H1 (cell line): ENCODE results near the gene CAPN8. TPM values are rescaled to one million over a fixed set of nuclear protein-coding genes. Genes with fewer than 3 reads are reported as not detected.

ENCODE experiments used
- CTCF ChIA-PET: fragments of 300-600 bp; sonication (Branson Sonifier 250); formaldehyde crosslinking; loops from one replicate; lab custom pipeline; 2021; ENCODE audit not compliant: partially characterized antibody; lab: Charles Lee
- POLR2A ChIA-PET: fragments of 300-600 bp; sonication (Branson Sonifier 250); formaldehyde crosslinking; loops from one replicate; lab custom pipeline; 2021; ENCODE audit warnings: inconsistent platforms; ENCODE audit not compliant: partially characterized antibody; lab: Charles Lee
- DNase-seq, 2 experiments: peaks; one replicate each; pipeline versions ENCODE4 v3.0.0 to v3.0.0-alpha.2; 2010 to 2022; ENCODE audit warnings: low spot score in 2 of 2, low read depth in 1 of 2, mixed read lengths in 1 of 2
- FAIRE-seq: peaks from 2 replicates; lab custom pipeline; 2011; peaks lifted over from hg19 to GRCh38; lab: Jason Lieb, UNC
- H2AFZ ChIP-seq: 2 replicates; pipeline ENCODE4 v1.8.1; 2012; ENCODE audit warnings: low read length, inconsistent platforms
- H2AK5ac ChIP-seq: 2 replicates; pipeline ENCODE4 v1.6.1; 2013; ENCODE audit warnings: low read depth, low read length
- H2BK120ac ChIP-seq: replicated peaks from 2 replicates; pipeline ENCODE3; 2013; ENCODE audit warnings: low read depth, low read length, inconsistent platforms
- H2BK12ac ChIP-seq: 2 replicates; pipeline ENCODE4 v1.6.1; 2013; ENCODE audit warnings: low read depth, low read length
- H2BK15ac ChIP-seq: 2 replicates; pipeline ENCODE4 v1.6.1; 2013; ENCODE audit warnings: low read length
- H2BK20ac ChIP-seq: 2 replicates; pipeline ENCODE4 v1.6.1; 2013; ENCODE audit warnings: low read length
- H2BK5ac ChIP-seq: 2 replicates; pipeline ENCODE4 v1.6.1; 2013; ENCODE audit warnings: low read depth, low read length
- H3K14ac ChIP-seq: 2 replicates; pipeline ENCODE4 v1.6.1; 2013; ENCODE audit warnings: inconsistent platforms; ENCODE audit not compliant: insufficient read length
- H3K18ac ChIP-seq: 2 replicates; pipeline ENCODE4 v1.6.1; 2013; ENCODE audit warnings: low read length; ENCODE audit errors: extremely low read depth
- H3K23ac ChIP-seq: 2 replicates; pipeline ENCODE4 v1.6.1; 2013; ENCODE audit warnings: inconsistent platforms; ENCODE audit not compliant: insufficient read length
- H3K23me2 ChIP-seq: 2 replicates; pipeline ENCODE4 v1.6.1; 2013; ENCODE audit warnings: low read depth, low read length
- H3K27ac ChIP-seq: 2 replicates; pipeline ENCODE4 v1.6.1; 2011; ENCODE audit warnings: low read depth, low read length, inconsistent platforms
- H3K27me3 ChIP-seq, 4 experiments: replicated peaks in 1 of 4; 1 replicate in 1 of 4; 2 replicates in 3 of 4; pipeline versions ENCODE4 v1.6.1 to v1.8.1; 2011 to 2013; ENCODE audit warnings: low read length in 3 of 4, mild to moderate bottlenecking in 3 of 4, inconsistent platforms in 2 of 4, mixed read lengths in 2 of 4, moderate library complexity in 1 of 4; ENCODE audit not compliant: control insufficient read depth in 3 of 4, insufficient read depth in 3 of 4; ENCODE audit errors: extremely low read depth in 1 of 4
- H3K36me3 ChIP-seq, 4 experiments: 2 replicates each; pipeline versions ENCODE4 v1.6.1 to v1.8.1; 2011 to 2013; ENCODE audit warnings: mild to moderate bottlenecking in 4 of 4, low read length in 3 of 4, moderate library complexity in 2 of 4, control low read depth in 1 of 4, inconsistent platforms in 1 of 4; ENCODE audit not compliant: insufficient read depth in 4 of 4, control insufficient read depth in 2 of 4
- H3K4ac ChIP-seq: replicated peaks from 2 replicates; pipeline ENCODE3; 2013; ENCODE audit warnings: low read length, low read depth, mixed read lengths, inconsistent platforms; ENCODE audit not compliant: insufficient read length
- H3K4me1 ChIP-seq, 4 experiments: replicated peaks in 1 of 4; 1 replicate in 1 of 4; 2 replicates in 3 of 4; pipeline versions ENCODE4 v1.6.1 to v1.8.1; 2011 to 2013; ENCODE audit warnings: low read length in 3 of 4, inconsistent platforms in 2 of 4, mixed read lengths in 1 of 4; ENCODE audit not compliant: insufficient read depth in 4 of 4, control insufficient read depth in 3 of 4
- H3K4me2 ChIP-seq, 2 experiments: 2 replicates each; pipeline versions ENCODE4 v1.6.1 to v1.8.1; 2011 to 2013; ENCODE audit warnings: low read depth in 2 of 2, low read length in 2 of 2, control low read depth in 1 of 2, inconsistent platforms in 1 of 2, mild to moderate bottlenecking in 1 of 2; ENCODE audit not compliant: insufficient read depth in 1 of 2
- H3K4me3 ChIP-seq, 4 experiments: fragments of 200-600, 300-600 bp in 1 of 4; sonication (generic), shearing (Covaris generic), sonication (Bioruptor Twin) in 1 of 4; 2 replicates each; pipeline versions ENCODE4 v1.5.1 to v1.8.1; 2011 to 2016; ENCODE audit warnings: low read length in 4 of 4, low read depth in 3 of 4, control low read depth in 2 of 4, inconsistent platforms in 2 of 4, mild to moderate bottlenecking in 2 of 4, mixed read lengths in 1 of 4, moderate library complexity in 1 of 4; ENCODE audit not compliant: insufficient read depth in 2 of 4; ENCODE audit errors: extremely low read depth in 1 of 4
- H3K56ac ChIP-seq: replicated peaks from 2 replicates; pipeline ENCODE3; 2013; ENCODE audit warnings: low read depth, mild to moderate bottlenecking, mixed read lengths, low read length, inconsistent platforms; ENCODE audit not compliant: insufficient read length
- H3K79me1 ChIP-seq: 2 replicates; pipeline ENCODE4 v1.6.1; 2013; ENCODE audit warnings: low read depth, low read length, control low read depth
- H3K79me2 ChIP-seq, 2 experiments: 2 replicates each; pipeline versions ENCODE4 v1.6.1 to v1.8.1; 2012 to 2013; ENCODE audit warnings: low read length in 2 of 2, mild to moderate bottlenecking in 2 of 2, inconsistent platforms in 1 of 2; ENCODE audit not compliant: insufficient read depth in 2 of 2, control insufficient read depth in 1 of 2
- H3K9ac ChIP-seq, 4 experiments: replicated peaks in 1 of 4; 1 replicate in 1 of 4; 2 replicates in 3 of 4; pipeline versions ENCODE4 v1.6.1 to v1.8.1; 2011 to 2013; ENCODE audit warnings: low read depth in 3 of 4, low read length in 3 of 4, control low read depth in 2 of 4, mild to moderate bottlenecking in 2 of 4, moderate library complexity in 2 of 4, inconsistent platforms in 1 of 4; ENCODE audit errors: extremely low read depth in 1 of 4
- H3K9me3 ChIP-seq, 2 experiments: 2 replicates each; pipeline versions ENCODE4 v1.6.1 to v1.8.1; 2012 to 2013; ENCODE audit warnings: mild to moderate bottlenecking in 2 of 2, moderate library complexity in 2 of 2, control low read depth in 1 of 2, inconsistent platforms in 1 of 2, low read depth in 1 of 2, low read length in 1 of 2, mixed read lengths in 1 of 2; ENCODE audit not compliant: insufficient read depth in 2 of 2
- H4K20me1 ChIP-seq, 2 experiments: replicated peaks in 1 of 2; 2 replicates each; pipeline versions ENCODE3 to v1.8.1; 2011 to 2013; ENCODE audit warnings: inconsistent platforms in 2 of 2, low read length in 2 of 2, mild to moderate bottlenecking in 1 of 2; ENCODE audit not compliant: insufficient read depth in 2 of 2, control insufficient read depth in 1 of 2
- H4K5ac ChIP-seq: 2 replicates; pipeline ENCODE4 v1.6.1; 2013; ENCODE audit warnings: low read length, low read depth, mixed read lengths, inconsistent platforms; ENCODE audit not compliant: insufficient read length
- H4K8ac ChIP-seq: 2 replicates; pipeline ENCODE4 v1.8.0; 2013; ENCODE audit warnings: mild to moderate bottlenecking, moderate library complexity, low read length, inconsistent platforms; ENCODE audit not compliant: insufficient read depth; ENCODE audit errors: extremely low read depth
- H4K91ac ChIP-seq: replicated peaks from 2 replicates; pipeline ENCODE3; 2013; ENCODE audit warnings: low read length, mixed read lengths, inconsistent platforms; ENCODE audit not compliant: insufficient read length
- POLR2A ChIP-seq, 2 experiments: IDR thresholded peaks; 1 replicate in 1 of 2; 2 replicates in 1 of 2; pipeline ENCODE4 v1.6.1; 2011; ENCODE audit warnings: low read depth in 2 of 2, low read length in 2 of 2, mild to moderate bottlenecking in 2 of 2; ENCODE audit errors: control extremely low read depth in 1 of 2
- SUZ12 ChIP-seq: fragments of 200-600 bp; sonication (generic); IDR thresholded peaks from 2 replicates; pipeline ENCODE4 v1.6.1; 2012; ENCODE audit warnings: mild to moderate bottlenecking, inconsistent platforms, low read length, moderate library complexity, mixed read lengths
- ZNF274 ChIP-seq: IDR thresholded peaks from 2 replicates; pipeline ENCODE4 v1.7.0; 2012; ENCODE audit warnings: low read length, borderline replicate concordance; ENCODE audit errors: extremely low read depth
- WGBS, 2 experiments: shearing (Covaris generic) in 1 of 2; methylation state at CpG; one replicate each; pipeline versions ENCODE4 v1.1.6 to v1.1.7; 2013 to 2015; ENCODE audit warnings: low lambda C conversion rate in 2 of 2, mixed read lengths in 2 of 2, inconsistent platforms in 1 of 2, low coverage in 1 of 2, missing lambda C conversion rate in 1 of 2; ENCODE audit not compliant: insufficient replicate concordance in 2 of 2, insufficient coverage in 1 of 2, insufficient read length in 1 of 2; ENCODE audit errors: extremely low coverage in 1 of 2, missing lambda C conversion rate in 1 of 2; 5-methylcytosine and 5-hydroxymethylcytosine counted together
- polyA plus RNA-seq, 7 experiments: library from polyadenylated mRNA; depleted of rRNA in 3 of 7; stranded (reverse) in 5 of 7; unstranded in 2 of 7; fragments of >200 nt in 5 of 7; fragments of 200-250 nt in 2 of 7; gene quantifications; 1 replicate in 5 of 7; 2 replicates in 1 of 7; 4 replicates in 1 of 7; pipeline versions ENCODE4 v1.2.1 to v1.2.3, GENCODE V29; 2011 to 2013; ENCODE audit warnings: missing spikeins in 2 of 7, mixed read lengths in 2 of 7
- total RNA-seq: library from RNA; stranded (reverse); fragmentation: NEBNext Ultra II Directional; extraction: Animal tissue kit (Norgen Biotek cat#: 25700); gene quantifications from 2 replicates; pipeline ENCODE4 v1.2.1, GENCODE V29; 2021

CAPN8 gene
- total and polyA plus RNA-seq, 2 of the 8 experiments (the other 6 are each of a cell fraction or from before 2014, with no cell fraction given), result 0.20 to 0.26 TPM

DNA sequence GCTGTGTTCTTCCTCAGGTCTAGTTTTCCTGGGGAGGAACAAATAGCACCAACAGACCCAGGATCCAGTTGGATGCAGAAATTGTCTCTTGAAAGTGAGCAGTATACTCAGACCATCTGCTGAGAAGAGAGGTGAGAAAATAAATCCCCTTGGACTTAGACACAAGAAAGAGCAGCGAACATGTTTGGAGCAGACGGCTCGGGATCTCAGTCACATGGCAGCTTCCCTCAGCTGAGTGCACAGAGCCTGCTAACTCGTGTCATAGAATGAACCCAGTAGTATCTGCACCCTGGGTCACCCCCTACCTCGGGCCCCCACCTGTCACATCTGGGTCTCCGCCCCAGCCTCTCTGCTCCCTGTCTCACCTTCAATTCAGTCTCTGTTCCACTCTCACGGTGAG is 156.7 kb downstream of the CAPN8 start:
- Histone ChIP-seq H2AK5ac (no peak overlapping the region), H2BK20ac (no peak overlapping the region), H4K20me1 (no peaks in the 10 kb centered on the region), H3K18ac (no peak overlapping the region), H3K27ac (no peak overlapping the region), H3K23ac (no peak overlapping the region)
- POLR2A ChIA-PET, result no interaction called here
- TF ChIP-seq ZNF274 (no peak), SUZ12 (no peak), POLR2A (IDR thresholded peaks at IDR 0.05; ENCODE audit: control extremely low read depth in 1 of 2, low read depth in 2 of 2, low read length in 2 of 2) (no peak)
- TF ChIP-seq, all 59 proteins: peak for 0
- no peaks in the 10 kb centered on the region for H3K79me2 ChIP-seq
- no peaks in the 10 kb centered on the region for H3K27me3 ChIP-seq
- H3K4me3 ChIP-seq, result no peak overlapping the region
- FAIRE-seq (no peak), DNase-seq (no peak)
- no peak overlapping the region; the same call in 1 of the 2 replicates for H4K8ac ChIP-seq
- H3K9ac ChIP-seq, result no peak overlapping the region
- H3K36me3 ChIP-seq, result no peaks in the 10 kb centered on the region
- no peak overlapping the region for H2AFZ ChIP-seq
- H4K91ac ChIP-seq, result no peak overlapping the region
- H2BK5ac ChIP-seq, result no peak overlapping the region
- no peak overlapping the region for H2BK15ac ChIP-seq
- CTCF ChIA-PET, result interaction anchor here (1.1 kb wide), 2 partner anchors 35 to 187 kb away, joined by 3 read pairs; no protein-coding TSS in a partner anchor
- H3K23me2 ChIP-seq, result no peaks in the 10 kb centered on the region
- 90% methylated on average over 7 of the region's 7 CpGs; no CpG with 5 or more reads in 1 of the 2 experiments for WGBS, 2 experiments
- H3K4me2 ChIP-seq, result no peak overlapping the region
- no peak overlapping the region for H4K5ac ChIP-seq
- H3K4ac ChIP-seq, result no peak overlapping the region
- no peaks in the 10 kb centered on the region for H3K79me1 ChIP-seq
- H2BK120ac ChIP-seq, result no peak overlapping the region
- H3K4me1 ChIP-seq, result no peaks in the 10 kb centered on the region
- H3K9me3 ChIP-seq, result peaks cover 0 to 4% of the 10 kb centered on the region in 2 experiments; a peak in 1 of 4 replicates
- no peak overlapping the region for H3K14ac ChIP-seq
- H2BK12ac ChIP-seq, result no peak overlapping the region
- no peak overlapping the region for H3K56ac ChIP-seq
